ENCODE data around the gene SH2D1B.

- TF ChIP-seq CTCF (IDR thresholded peaks at IDR 0.05; ENCODE audit: low read length) (no peak), EZH2 (IDR thresholded peaks at IDR 0.05; ENCODE audit: borderline replicate concordance, low read length) (no peak)
Measured at GRCh38 chr1:162353702-162354101, 58.2 kb downstream of the SH2D1B start.

All from OCI-LY1 (cell line).